SK-N-SH treated with all-trans-retinoic acid at 6 μM for 48 hours (cell line): Measurements from ENCODE around the gene PAX5.

Experiments used
- ATAC-seq: fragments of 200-7000 bp; cut with Tn5 transposase; 3 replicates; pipeline ENCODE4 v1.9.1; 2020; ENCODE audit warnings: mild to moderate bottlenecking, moderate library complexity
- ARNTL ChIP-seq: fragments of 450-650 bp; formaldehyde crosslinking; IDR thresholded peaks from 2 replicates; pipeline ENCODE4 v1.5.0; 2020; ENCODE audit warnings: low read depth, mild to moderate bottlenecking, moderate library complexity, borderline replicate concordance
- CSDC2 ChIP-seq: fragments of 250-450 bp; sonication (Bioruptor Pico); IDR thresholded peaks from 2 replicates; pipeline ENCODE4 v1.5.0; 2020; ENCODE audit warnings: mild to moderate bottlenecking, moderate library complexity
- ESRRG ChIP-seq: fragments of 250-450 bp; sonication (Bioruptor Pico); IDR thresholded peaks from 2 replicates; pipeline ENCODE4 v1.6.1; 2021; ENCODE audit warnings: mild to moderate bottlenecking
- GLIS3 ChIP-seq: fragments of 250-450 bp; sonication (Bioruptor Pico); IDR thresholded peaks from 2 replicates; pipeline ENCODE4 v1.5.0; 2020; ENCODE audit warnings: mild to moderate bottlenecking, moderate library complexity
- ISL1 ChIP-seq: fragments of 250-450 bp; sonication (Bioruptor Pico); IDR thresholded peaks from 2 replicates; pipeline ENCODE4 v2.1.2; 2022; ENCODE audit warnings: mild to moderate bottlenecking, moderate library complexity
- OSR1 ChIP-seq: fragments of 250-450 bp; sonication (Bioruptor Pico); IDR thresholded peaks from 2 replicates; pipeline ENCODE4 v1.8.0; 2022; ENCODE audit warnings: moderate library complexity, mild to moderate bottlenecking, inconsistent platforms
- RARB ChIP-seq: fragments of 250-450 bp; sonication (Bioruptor Pico); IDR thresholded peaks from 2 replicates; pipeline ENCODE4 v1.8.0; 2021; ENCODE audit warnings: mild to moderate bottlenecking, moderate library complexity
- SNAI2 ChIP-seq: fragments of 250-450 bp; sonication (Bioruptor Pico); IDR thresholded peaks from 2 replicates; pipeline ENCODE4 v1.5.0; 2020; ENCODE audit warnings: mild to moderate bottlenecking, moderate library complexity
- TCF4 ChIP-seq: fragments of 250-450 bp; sonication (Bioruptor Pico); IDR thresholded peaks from 2 replicates; pipeline ENCODE4 v1.8.0; 2021; ENCODE audit warnings: mild to moderate bottlenecking, moderate library complexity, borderline replicate concordance
- TOX ChIP-seq: fragments of 250-450 bp; sonication (Bioruptor Pico); IDR thresholded peaks from 2 replicates; pipeline ENCODE4 v1.8.0; 2021; ENCODE audit warnings: mild to moderate bottlenecking, moderate library complexity, borderline replicate concordance
- ZC3H10 ChIP-seq: fragments of 250-450 bp; sonication (Bioruptor Pico); IDR thresholded peaks from 2 replicates; pipeline ENCODE4 v1.5.1; 2021; ENCODE audit warnings: mild to moderate bottlenecking, moderate library complexity
- ZFP3 ChIP-seq: fragments of 250-450 bp; sonication (Bioruptor Pico); IDR thresholded peaks from 2 replicates; pipeline ENCODE4 v1.5.0; 2020; ENCODE audit warnings: mild to moderate bottlenecking, moderate library complexity
- ZFP30 ChIP-seq: fragments of 450-650 bp; formaldehyde crosslinking; IDR thresholded peaks from 2 replicates; pipeline ENCODE4 v1.5.0; 2022; ENCODE audit warnings: mild to moderate bottlenecking, moderate library complexity
- ZNF565 ChIP-seq: fragments of 450-650 bp; formaldehyde crosslinking; conservative IDR thresholded peaks from 2 replicates; pipeline ENCODE4 v1.5.0; 2020; ENCODE audit warnings: low read depth, mild to moderate bottlenecking, moderate library complexity
- ZNF70 ChIP-seq: fragments of 450-650 bp; formaldehyde crosslinking; IDR thresholded peaks from 2 replicates; pipeline ENCODE4 v1.5.0; 2020; ENCODE audit warnings: mild to moderate bottlenecking, moderate library complexity
- ZNF8 ChIP-seq: fragments of 450-650 bp; formaldehyde crosslinking; IDR thresholded peaks from 2 replicates; pipeline ENCODE4 v1.5.0; 2020; ENCODE audit warnings: mild to moderate bottlenecking, moderate library complexity
- TF ChIP-seq, protein P1 (sequence below): fragments of 250-450 bp; sonication (Bioruptor Pico); IDR thresholded peaks from 2 replicates; pipeline ENCODE4 v1.8.0; 2020; ENCODE audit warnings: mild to moderate bottlenecking, moderate library complexity, borderline replicate concordance
- TF ChIP-seq, protein P2 (sequence below): fragments of 250-450 bp; sonication (Bioruptor Pico); IDR thresholded peaks from 2 replicates; pipeline ENCODE4 v1.8.0; 2021; ENCODE audit warnings: low read depth, mild to moderate bottlenecking, moderate library complexity, borderline replicate concordance
- TF ChIP-seq, protein P3 (sequence below): fragments of 250-450 bp; sonication (Bioruptor Pico); IDR thresholded peaks from 2 replicates; pipeline ENCODE4 v1.5.1; 2021; ENCODE audit warnings: mild to moderate bottlenecking, moderate library complexity
- TF ChIP-seq, protein P4 (sequence below): fragments of 250-450 bp; sonication (Bioruptor Pico); IDR thresholded peaks from 2 replicates; pipeline ENCODE4 v1.5.0; 2020; ENCODE audit warnings: mild to moderate bottlenecking, moderate library complexity

The PAX5 gene

DNA sequence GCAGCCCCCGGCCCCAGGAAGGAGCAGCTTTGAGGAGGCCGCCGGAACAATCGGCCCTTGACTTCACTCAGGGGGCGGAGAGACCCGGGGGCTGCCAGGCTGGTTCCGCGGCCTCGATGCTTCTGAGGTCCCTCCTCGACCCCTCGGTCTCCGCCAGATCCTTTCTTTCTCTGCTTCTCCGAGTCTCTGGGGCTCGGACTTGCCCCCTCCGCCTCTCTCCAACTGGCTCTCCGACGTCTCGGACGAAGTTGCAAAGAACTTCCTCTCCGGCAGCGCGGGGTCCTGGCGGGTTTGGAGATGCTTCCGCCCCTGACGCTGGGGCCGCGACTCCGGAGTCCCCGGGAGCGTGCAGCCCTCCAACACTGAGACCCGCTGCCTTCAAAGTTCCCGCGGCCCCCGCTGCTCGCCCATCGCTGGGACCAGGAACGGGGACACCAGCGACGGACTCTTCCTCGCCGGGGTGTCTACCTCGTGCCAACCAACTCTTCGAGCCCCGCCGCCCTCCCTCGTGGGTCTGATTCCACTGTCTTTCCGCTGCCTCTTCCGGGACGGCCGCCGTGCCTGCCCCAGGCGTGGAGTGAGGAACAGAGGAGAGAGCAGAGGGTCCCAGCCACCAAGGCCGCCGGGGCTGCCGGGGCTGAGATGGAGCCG is 7.0 kb downstream of the PAX5 start:
- TF ChIP-seq ZNF70 = no peak
- TF ChIP-seq, protein P1, sequence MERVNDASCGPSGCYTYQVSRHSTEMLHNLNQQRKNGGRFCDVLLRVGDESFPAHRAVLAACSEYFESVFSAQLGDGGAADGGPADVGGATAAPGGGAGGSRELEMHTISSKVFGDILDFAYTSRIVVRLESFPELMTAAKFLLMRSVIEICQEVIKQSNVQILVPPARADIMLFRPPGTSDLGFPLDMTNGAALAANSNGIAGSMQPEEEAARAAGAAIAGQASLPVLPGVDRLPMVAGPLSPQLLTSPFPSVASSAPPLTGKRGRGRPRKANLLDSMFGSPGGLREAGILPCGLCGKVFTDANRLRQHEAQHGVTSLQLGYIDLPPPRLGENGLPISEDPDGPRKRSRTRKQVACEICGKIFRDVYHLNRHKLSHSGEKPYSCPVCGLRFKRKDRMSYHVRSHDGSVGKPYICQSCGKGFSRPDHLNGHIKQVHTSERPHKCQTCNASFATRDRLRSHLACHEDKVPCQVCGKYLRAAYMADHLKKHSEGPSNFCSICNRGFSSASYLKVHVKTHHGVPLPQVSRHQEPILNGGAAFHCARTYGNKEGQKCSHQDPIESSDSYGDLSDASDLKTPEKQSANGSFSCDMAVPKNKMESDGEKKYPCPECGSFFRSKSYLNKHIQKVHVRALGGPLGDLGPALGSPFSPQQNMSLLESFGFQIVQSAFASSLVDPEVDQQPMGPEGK (CRISPR knock-in tag) = no peak
- TF ChIP-seq ZFP30 (CRISPR knock-in tag) = no peak
- TF ChIP-seq TOX (CRISPR knock-in tag) = no peak
- no peak for TF ChIP-seq ZC3H10
- TF ChIP-seq ZFP3 (CRISPR knock-in tag) = no peak
- TF ChIP-seq ISL1 (CRISPR knock-in tag) = no peak
- ATAC-seq = no peak

DNA sequence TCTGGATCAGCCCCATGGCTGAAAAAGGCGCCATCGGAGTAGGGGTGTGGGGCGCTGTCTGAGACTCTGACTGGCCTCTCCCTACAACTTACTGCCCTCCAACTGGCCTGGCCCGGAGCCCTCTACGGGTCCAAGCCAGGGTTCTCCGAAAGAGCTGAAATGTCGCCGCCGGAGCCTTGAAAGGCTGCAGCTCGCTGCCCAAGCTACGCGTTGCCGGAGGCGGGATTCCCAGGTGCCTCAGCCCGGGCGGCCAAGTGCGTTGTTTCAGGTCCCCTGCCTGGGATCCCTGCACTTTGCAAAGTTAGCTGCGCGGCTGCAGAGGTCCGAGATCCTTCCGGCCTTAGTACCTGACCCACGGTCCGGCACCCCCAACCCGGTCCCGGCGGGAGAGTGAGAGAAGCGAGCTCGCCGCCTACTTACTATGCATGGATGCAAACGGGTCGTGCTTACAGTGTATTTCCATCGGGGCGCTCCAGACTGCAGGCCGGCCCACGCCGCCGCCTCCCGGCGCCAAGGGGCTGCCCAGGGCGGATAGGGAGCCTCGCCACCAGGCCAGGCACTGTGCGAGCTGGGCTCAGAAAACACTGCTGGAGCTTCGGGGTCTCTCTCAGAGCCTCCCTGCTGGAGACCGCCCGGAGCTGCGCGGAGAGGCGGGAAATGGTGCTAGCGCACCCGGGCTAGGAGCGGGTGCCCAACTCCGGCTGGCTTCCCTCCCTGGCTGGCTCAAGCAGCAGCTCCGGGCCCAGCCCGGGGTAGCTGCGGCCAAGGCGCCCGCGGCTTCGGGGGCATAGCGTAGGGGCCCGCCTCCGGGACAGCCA is 7.7 kb downstream of the PAX5 start:
- no peak for TF ChIP-seq TCF4 (CRISPR knock-in tag)
- no peak for TF ChIP-seq SNAI2 (CRISPR knock-in tag)
- TF ChIP-seq, all 23 proteins: peak for 0
- ATAC-seq = peak; percentile 30

DNA sequence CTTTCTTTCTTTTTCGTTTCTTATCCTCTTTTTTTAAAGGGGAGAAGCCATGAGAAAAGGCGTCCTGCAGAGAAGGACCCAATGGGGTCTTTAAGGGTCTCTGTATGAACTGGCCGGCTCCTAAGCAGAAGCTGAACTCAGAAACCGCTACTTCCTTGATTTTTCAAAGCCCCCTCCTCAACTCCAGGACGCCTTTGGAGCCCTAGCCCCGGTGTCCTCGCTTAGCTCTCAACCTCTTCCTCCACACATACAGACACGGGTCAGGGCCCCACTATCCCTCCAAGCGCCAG is 8.3 kb downstream of the PAX5 start:
- ATAC-seq = no peak
- TF ChIP-seq ZNF70 = no peak
- TF ChIP-seq ESRRG = no peak
- TF ChIP-seq, protein P2, sequence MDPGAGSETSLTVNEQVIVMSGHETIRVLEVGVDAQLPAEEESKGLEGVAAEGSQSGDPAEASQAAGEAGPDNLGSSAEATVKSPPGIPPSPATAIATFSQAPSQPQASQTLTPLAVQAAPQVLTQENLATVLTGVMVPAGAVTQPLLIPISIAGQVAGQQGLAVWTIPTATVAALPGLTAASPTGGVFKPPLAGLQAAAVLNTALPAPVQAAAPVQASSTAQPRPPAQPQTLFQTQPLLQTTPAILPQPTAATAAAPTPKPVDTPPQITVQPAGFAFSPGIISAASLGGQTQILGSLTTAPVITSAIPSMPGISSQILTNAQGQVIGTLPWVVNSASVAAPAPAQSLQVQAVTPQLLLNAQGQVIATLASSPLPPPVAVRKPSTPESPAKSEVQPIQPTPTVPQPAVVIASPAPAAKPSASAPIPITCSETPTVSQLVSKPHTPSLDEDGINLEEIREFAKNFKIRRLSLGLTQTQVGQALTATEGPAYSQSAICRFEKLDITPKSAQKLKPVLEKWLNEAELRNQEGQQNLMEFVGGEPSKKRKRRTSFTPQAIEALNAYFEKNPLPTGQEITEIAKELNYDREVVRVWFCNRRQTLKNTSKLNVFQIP (CRISPR knock-in tag) = no peak
- TF ChIP-seq ZNF565 (CRISPR knock-in tag) = no peak
- no peak for TF ChIP-seq ZNF8 (CRISPR knock-in tag)
- TF ChIP-seq, protein P1 (CRISPR knock-in tag) = no peak
- no peak for TF ChIP-seq RARB (CRISPR knock-in tag)
- TF ChIP-seq ZFP30 (CRISPR knock-in tag) = no peak
- TF ChIP-seq TOX (CRISPR knock-in tag) = no peak
- TF ChIP-seq, protein P3, sequence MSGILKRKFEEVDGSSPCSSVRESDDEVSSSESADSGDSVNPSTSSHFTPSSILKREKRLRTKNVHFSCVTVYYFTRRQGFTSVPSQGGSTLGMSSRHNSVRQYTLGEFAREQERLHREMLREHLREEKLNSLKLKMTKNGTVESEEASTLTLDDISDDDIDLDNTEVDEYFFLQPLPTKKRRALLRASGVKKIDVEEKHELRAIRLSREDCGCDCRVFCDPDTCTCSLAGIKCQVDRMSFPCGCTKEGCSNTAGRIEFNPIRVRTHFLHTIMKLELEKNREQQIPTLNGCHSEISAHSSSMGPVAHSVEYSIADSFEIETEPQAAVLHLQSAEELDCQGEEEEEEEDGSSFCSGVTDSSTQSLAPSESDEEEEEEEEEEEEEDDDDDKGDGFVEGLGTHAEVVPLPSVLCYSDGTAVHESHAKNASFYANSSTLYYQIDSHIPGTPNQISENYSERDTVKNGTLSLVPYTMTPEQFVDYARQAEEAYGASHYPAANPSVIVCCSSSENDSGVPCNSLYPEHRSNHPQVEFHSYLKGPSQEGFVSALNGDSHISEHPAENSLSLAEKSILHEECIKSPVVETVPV (CRISPR knock-in tag) = no peak
- TF ChIP-seq, protein P4, sequence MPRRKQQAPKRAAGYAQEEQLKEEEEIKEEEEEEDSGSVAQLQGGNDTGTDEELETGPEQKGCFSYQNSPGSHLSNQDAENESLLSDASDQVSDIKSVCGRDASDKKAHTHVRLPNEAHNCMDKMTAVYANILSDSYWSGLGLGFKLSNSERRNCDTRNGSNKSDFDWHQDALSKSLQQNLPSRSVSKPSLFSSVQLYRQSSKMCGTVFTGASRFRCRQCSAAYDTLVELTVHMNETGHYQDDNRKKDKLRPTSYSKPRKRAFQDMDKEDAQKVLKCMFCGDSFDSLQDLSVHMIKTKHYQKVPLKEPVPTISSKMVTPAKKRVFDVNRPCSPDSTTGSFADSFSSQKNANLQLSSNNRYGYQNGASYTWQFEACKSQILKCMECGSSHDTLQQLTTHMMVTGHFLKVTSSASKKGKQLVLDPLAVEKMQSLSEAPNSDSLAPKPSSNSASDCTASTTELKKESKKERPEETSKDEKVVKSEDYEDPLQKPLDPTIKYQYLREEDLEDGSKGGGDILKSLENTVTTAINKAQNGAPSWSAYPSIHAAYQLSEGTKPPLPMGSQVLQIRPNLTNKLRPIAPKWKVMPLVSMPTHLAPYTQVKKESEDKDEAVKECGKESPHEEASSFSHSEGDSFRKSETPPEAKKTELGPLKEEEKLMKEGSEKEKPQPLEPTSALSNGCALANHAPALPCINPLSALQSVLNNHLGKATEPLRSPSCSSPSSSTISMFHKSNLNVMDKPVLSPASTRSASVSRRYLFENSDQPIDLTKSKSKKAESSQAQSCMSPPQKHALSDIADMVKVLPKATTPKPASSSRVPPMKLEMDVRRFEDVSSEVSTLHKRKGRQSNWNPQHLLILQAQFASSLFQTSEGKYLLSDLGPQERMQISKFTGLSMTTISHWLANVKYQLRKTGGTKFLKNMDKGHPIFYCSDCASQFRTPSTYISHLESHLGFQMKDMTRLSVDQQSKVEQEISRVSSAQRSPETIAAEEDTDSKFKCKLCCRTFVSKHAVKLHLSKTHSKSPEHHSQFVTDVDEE (CRISPR knock-in tag) = no peak
- no peak for TF ChIP-seq ZC3H10
- TF ChIP-seq GLIS3 (CRISPR knock-in tag) = no peak
- TF ChIP-seq OSR1 (CRISPR knock-in tag) = no peak
- TF ChIP-seq CSDC2 (CRISPR knock-in tag) = no peak
- TF ChIP-seq ISL1 (CRISPR knock-in tag) = no peak
- no peak for TF ChIP-seq TCF4 (CRISPR knock-in tag)
- no peak for TF ChIP-seq ARNTL (CRISPR knock-in tag)
